Liver (tissue), 3 donors: ENCODE results near the gene RASSF8.

Experiments used
- ATF3 ChIP-seq: IDR thresholded peaks from 2 replicates; pipeline ENCODE4 v1.6.1; 2016; ENCODE audit warnings: antibody characterized with exemption
- CTCF ChIP-seq: fragments of 150-350 bp; IDR thresholded peaks from 2 replicates; pipeline ENCODE4 v1.5.1; 2017; ENCODE audit warnings: improper control_type of control experiment, low read depth, low read length; ENCODE audit not compliant: missing input control
- EGR1 ChIP-seq, 2 donors: IDR thresholded peaks; 2 replicates each; pipeline ENCODE4 v1.6.1; 2016 to 2018; ENCODE audit warnings: antibody characterized with exemption in 2 of 2, low read depth in 2 of 2
- GABPA ChIP-seq, 2 donors: IDR thresholded peaks in 1 of 2; conservative IDR thresholded peaks in 1 of 2; 2 replicates each; pipeline ENCODE4 v1.6.1; 2016; ENCODE audit warnings: antibody characterized with exemption in 2 of 2, mild to moderate bottlenecking in 1 of 2, moderate library complexity in 1 of 2
- HNF4A ChIP-seq, 2 donors: conservative IDR thresholded peaks; 2 replicates each; pipeline ENCODE4 v1.6.1; 2016; ENCODE audit warnings: antibody characterized with exemption in 2 of 2, mild to moderate bottlenecking in 2 of 2
- HNF4G ChIP-seq: IDR thresholded peaks from 2 replicates; pipeline ENCODE4 v1.6.1; 2016; ENCODE audit warnings: antibody characterized with exemption
- JUND ChIP-seq, 2 donors: IDR thresholded peaks; 2 replicates each; pipeline ENCODE4 v1.6.1; 2016; ENCODE audit warnings: antibody characterized with exemption in 2 of 2
- MAX ChIP-seq: IDR thresholded peaks from 2 replicates; pipeline ENCODE4 v1.6.1; 2016; ENCODE audit warnings: antibody characterized with exemption
- RAD21 ChIP-seq, 2 donors: IDR thresholded peaks; 2 replicates each; pipeline ENCODE4 v1.6.1; 2016; ENCODE audit warnings: antibody characterized with exemption in 2 of 2, mild to moderate bottlenecking in 2 of 2
- REST ChIP-seq: IDR thresholded peaks from 2 replicates; pipeline ENCODE4 v1.6.1; 2016; ENCODE audit warnings: antibody characterized with exemption, mild to moderate bottlenecking
- RXRA ChIP-seq, 2 donors: IDR thresholded peaks; 2 replicates each; pipeline ENCODE4 v1.6.1; 2017 to 2018; ENCODE audit warnings: antibody characterized with exemption in 2 of 2, mild to moderate bottlenecking in 1 of 2
- SP1 ChIP-seq: IDR thresholded peaks from 2 replicates; pipeline ENCODE4 v1.6.1; 2018; ENCODE audit warnings: antibody characterized with exemption, mild to moderate bottlenecking
- TAF1 ChIP-seq: conservative IDR thresholded peaks from 2 replicates; pipeline ENCODE4 v1.6.1; 2016; ENCODE audit warnings: antibody characterized with exemption, mild to moderate bottlenecking
- YY1 ChIP-seq: IDR thresholded peaks from 2 replicates; pipeline ENCODE4 v1.6.1; 2016; ENCODE audit warnings: antibody characterized with exemption, mild to moderate bottlenecking
- donor health status: healthy.
- donor health status: healthy.

- no peak for TF ChIP-seq CTCF
- TF ChIP-seq RAD21 (IDR thresholded peaks at IDR 0.05): no peak
- no peak for TF ChIP-seq SP1
- no peak for TF ChIP-seq ATF3
- no peak for TF ChIP-seq MAX
- no peak for TF ChIP-seq YY1
- no peak for TF ChIP-seq REST
- no peak for TF ChIP-seq RXRA (IDR thresholded peaks at IDR 0.05)
- no peak for TF ChIP-seq GABPA (IDR thresholded peaks at IDR 0.05 in 1 of 2, conservative IDR thresholded peaks at IDR 0.05 in 1 of 2)
- no peak for TF ChIP-seq JUND (IDR thresholded peaks at IDR 0.05)
- TF ChIP-seq EGR1 (IDR thresholded peaks at IDR 0.05; ENCODE audit: low read depth in 2 of 2): no peak
- no peak for TF ChIP-seq TAF1
- no peak for TF ChIP-seq HNF4A (conservative IDR thresholded peaks at IDR 0.05)
- no peak for TF ChIP-seq HNF4G
Observed at GRCh38 chr12:26030371-26030770, 71.9 kb downstream of the RASSF8 start.
